ENCODE measurements around the gene SH3BGRL3.

The SH3BGRL3 gene

DNA sequence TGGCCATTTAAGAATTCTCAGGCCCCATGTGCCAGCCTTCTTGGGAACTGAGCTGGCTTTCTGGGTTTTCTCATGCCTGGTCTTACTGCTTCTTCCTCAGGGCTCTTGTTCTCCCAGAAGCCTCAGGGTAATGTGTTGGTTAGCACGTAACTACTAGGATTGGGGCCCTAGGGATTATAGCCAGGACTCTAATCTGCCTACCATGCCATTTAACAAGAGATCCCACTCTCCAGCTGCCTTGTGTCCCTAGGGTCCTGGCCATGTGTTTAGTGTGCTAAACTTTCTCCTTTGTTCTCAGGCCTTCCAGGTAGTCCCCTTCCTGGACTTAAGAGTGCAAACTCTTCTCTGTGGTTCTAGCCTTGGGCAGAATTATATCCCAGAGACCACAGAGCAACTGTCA, 2.2 kb upstream of the SH3BGRL3 start:
- DNase-seq (ENCODE audit: low read depth in 2 of 2): no peak

DNA sequence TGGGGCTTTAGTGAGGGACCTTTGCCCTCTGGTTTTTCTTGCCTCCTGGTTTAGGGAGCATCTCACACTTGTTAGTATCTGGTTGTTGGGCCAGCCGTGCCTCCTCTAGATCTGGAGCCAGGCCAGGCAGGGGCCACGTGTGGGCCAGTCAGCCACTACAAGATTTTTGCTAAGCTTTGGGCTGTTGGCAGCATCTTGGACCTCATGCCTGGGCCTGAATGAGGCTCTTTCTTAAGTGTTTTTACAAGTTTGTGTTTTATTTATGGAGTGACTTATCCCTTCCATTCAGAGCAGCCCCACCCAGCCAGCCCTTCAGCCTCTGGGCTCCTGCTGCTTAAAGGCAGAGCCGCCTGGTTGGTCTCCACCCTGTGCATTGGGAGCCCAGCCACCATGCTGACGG, 1.6 kb upstream of the SH3BGRL3 start:
- DNase-seq (ENCODE audit: low read depth in 2 of 2): no peak

DNA sequence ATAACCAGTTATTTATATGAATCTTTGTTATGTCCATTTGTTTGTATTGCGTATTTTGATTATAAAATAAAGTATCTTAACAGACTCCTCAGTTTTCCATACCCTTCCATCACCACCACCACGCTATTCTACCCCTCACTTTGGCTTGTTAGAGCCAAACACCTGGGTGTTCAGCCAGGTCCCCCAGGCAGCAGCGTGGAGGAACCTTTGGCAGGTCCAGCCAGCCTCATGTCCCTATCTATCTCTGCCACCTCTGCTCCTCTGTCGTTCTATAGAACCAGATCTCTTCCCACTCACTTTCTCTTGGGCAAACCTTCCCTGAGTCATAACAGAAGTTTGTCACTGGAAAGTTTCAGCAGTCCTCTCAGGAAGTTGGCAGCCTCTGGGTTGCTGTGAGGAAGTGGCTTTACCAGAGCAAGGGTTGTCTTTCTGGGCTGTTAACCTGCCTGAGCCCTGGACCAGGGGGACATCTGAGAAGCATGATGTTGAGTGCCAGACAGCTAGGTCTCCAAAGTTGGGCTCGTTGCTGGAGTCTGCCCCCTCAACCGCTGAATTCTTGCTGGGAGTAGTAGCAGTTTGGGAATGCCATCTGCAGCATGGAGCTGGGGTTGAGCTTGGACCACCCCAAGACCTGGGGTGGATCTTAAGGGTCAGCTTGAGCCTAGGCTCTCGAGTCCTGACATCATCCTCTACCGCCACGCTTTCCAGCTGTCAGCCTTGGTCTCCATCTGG, 996 bp upstream of the SH3BGRL3 start:
- DNase-seq (ENCODE audit: low read depth in 2 of 2): no peak

DNA sequence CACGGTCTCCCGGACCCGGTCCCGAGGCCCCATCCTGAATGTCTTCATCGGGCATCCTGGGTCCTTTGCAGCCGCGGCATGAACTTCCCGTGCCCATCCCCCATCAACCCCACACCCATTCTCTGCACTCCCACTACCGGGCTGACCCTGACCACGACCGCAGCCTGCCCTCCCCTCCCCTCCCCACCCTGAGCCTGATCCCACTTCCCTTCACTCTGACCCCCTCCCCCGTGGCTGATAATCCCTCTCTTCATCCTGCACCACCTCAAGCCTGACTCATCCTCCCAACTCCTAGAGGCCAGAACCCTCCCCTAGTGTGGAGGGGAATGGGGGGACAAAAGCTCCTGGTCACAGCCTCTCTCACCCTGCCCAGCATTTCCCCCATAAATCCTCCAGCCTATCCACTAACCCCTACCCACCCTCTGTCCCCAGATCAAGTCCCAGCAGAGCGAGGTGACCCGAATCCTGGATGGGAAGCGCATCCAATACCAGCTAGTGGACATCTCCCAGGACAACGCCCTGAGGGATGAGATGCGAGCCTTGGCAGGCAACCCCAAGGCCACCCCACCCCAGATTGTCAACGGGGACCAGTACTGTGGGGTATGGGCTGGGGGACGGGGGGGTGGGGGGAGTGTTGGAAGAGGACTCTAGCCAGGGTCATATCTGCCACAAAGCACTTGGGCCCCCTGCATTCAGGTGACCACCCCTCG, 602 bp downstream of the SH3BGRL3 start:
- DNase-seq (ENCODE audit: low read depth in 2 of 2): no peak

DNA sequence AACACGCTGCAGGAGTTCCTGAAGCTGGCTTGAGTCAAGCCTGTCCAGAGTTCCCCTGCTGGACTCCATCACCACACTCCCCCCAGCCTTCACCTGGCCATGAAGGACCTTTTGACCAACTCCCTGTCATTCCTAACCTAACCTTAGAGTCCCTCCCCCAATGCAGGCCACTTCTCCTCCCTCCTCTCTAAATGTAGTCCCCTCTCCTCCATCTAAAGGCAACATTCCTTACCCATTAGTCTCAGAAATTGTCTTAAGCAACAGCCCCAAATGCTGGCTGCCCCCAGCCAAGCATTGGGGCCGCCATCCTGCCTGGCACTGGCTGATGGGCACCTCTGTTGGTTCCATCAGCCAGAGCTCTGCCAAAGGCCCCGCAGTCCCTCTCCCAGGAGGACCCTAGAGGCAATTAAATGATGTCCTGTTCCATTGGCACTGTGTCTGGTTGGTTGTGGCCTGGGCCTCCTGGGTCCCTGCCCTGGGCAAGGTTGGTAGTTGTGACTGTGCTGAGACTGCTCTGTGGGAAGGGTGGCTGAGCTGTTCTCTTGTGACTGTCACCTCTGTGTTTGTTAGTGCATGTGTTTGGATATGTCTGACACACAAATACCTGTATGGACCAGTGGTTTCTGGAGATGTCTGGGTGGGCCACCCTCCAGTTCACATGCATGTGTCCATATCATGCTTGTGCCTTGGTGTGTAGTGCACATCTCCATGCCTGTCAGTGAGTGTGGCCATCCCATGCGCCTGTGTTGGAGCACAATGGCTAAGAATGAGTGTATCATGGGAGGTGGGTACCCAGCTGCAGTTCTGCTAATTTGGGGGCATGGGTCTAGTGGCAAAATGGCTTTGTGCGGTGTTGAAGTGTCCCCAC, 1.4 kb downstream of the SH3BGRL3 start:
- DNase-seq (ENCODE audit: low read depth in 2 of 2): no peak

DNA sequence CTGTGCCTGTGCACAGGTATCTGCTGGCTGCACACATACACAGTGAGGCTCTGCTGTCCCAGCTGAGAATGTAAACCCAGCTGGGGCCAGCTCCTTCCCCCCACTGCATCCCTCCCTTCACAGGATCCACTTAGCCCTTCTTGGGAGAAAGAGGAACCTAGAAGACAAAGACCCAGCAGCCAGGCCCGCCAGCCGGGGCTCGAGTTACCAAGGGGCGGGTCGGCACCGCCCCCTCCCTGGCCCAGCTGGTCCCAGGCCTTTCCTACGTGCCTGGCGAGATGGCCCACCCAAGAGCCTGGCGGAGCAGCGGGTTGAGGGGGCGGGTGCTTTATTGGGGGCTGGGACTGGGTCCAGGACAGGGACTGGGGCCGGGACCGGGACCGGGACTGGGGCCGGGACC, 2.1 kb downstream of the SH3BGRL3 start:
- no peak for DNase-seq (ENCODE audit: low read depth in 2 of 2)

DNA sequence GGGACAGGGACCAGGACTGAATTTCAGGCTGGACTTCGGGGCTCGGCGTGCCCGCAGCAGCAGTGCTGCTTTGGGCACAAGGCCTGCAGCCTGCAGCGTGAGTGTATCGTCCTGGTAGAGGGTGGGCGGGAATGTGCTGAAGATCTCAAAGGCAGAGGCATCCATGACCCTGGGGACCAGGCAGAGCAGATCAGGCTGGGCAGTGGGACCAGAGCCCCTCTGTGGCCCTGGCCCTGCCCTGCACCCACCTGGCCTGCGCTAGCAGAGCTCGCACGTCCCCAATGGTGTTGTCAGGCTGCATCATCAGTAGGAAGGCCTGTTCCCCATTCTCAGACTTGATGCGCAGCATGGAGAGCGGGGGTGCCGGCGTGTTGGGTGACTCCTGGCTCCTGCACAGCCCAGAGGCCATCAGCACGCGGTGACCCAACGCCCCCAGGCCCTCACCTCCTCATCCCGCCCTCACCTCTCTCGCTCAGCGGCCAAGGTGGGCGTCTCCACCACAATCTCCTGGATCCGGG, 2.6 kb downstream of the SH3BGRL3 start:
- no peak for DNase-seq (ENCODE audit: low read depth in 2 of 2)

DNA sequence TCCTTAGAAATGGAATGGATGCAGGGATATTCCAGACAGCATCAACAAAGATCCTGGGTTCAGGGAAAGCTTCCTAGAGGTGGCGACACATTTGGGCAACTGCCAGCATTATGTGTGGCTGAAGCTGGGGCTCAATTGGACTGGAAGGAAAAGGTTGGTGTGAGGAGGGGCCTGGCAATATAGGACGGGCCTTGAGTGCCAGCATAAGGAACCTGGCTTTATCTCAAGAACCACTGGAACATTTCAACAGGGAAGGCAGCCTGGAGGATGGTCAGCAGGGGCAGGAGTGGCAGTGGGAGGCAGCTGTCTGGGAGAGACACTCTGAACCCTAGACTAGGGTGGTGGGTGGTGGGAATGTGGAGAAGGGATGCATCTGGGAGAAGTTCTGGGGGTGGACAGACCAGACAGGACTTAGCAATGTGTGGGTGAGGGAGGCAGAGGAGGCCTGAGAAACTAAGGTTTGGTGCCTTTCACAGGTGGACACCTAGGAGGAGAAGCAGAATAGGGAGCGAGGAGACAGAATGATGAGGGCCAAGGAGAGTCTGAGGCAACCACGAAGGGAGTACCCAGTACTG, 3.5 kb downstream of the SH3BGRL3 start:
- DNase-seq (ENCODE audit: low read depth in 2 of 2): no peak

DNA sequence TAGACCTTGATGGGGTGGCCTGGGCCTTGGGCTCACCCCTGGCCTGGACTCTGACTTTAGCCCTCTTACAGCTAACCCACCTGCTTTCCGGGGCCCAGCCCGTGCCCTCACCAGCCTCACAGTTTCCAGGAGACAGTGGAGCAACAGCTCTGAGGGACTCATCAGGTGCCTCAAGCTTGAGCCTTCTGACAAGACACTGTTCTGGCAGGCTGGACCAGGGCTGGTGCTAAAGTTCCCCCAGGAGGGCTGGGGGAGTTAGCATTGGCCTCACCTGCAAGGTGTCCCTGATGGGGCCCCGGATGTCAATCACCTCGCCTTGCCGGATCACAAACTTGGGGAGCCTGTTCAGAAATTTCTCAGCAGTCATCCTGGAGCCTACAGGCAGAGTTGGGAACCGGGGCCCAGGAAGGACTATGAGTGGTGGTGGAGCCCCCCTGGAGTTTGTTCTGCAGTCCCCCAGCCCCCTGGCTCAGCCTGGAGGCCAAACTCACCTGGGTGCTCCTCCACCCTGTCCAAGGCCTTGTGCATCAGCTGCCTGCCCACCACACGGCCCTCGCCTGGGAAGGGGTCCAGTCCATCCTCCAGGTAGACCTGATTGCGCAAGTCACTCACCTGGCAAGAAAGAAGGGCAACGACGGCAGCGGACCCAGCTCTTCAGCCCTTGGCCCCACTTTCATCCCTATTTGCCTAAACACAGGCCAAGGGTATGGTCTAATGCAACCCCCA, 4.1 kb downstream of the SH3BGRL3 start:
- DNase-seq (ENCODE audit: low read depth in 2 of 2): no peak

DNA sequence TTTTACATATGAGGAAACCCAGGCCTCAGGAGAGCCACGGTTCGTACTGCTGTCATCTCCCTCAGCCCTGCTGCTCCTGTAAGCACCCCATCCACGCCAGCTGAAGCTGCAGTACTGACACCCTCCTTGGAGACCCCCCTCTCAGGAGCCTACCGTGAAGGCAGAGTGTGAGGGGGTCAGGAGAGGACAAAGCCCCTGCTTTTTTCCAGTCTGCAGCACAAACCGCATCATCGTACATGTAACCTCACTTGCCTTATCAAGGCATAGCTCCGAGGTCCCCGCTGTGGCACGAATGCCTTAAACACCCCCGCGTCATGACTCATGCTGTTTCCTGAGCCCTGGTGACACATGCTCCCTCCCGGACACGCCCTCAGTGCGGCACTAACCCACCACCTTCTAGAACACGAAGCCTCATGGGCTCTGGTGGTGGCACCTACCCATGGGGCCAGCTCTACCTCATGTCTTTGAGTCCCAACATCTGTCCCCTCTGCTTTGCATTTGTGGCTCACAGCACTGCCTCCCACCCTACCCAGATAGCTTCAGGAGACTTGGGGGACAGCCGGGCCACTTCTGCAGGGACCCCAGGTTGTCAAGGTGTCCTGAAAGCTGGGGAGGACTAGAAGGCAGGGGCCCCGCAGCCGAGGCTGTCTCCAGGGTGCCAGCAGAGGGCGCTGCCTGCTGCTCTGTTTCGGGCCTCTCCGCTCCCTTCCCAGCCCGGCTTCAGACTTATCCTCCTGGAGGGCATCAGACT, 4.9 kb downstream of the SH3BGRL3 start:
- DNase-seq (ENCODE audit: low read depth in 2 of 2): peak; percentile 96 to 99

DNA sequence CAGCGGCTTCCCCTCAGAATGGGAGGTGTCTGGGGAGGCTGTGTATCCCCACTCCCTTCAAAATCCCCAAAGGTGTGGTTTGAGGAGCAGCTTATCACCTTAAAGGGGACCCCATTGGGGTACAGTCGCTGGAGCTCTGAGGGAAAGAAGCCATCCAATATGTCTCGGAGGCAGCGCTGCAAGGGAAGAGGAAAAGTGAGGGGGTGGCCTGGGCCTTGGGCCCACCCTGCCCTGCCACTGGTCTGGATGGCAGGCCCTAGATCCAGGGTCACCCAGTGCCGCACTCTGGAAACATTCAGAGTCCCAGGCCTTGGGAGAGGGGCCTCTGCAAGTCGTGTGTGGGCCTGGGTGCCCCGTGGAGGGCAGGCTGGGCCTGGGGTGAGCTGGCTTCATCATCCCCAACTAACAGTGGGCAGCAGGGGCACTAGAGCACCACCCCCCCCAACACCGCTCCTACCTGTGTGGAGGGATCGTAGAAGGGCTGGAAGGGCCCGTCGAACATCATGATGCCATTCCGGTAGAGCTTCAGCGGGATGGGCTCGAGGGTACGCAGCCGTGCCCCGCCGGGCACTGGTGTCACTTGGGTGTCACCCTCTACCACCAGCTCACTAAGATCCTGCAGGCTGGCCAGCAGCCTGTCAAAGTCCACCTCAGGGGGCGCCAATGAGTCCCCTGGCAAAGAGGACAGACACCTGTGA, 5.6 kb downstream of the SH3BGRL3 start:
- DNase-seq (ENCODE audit: low read depth in 2 of 2): no peak

DNA sequence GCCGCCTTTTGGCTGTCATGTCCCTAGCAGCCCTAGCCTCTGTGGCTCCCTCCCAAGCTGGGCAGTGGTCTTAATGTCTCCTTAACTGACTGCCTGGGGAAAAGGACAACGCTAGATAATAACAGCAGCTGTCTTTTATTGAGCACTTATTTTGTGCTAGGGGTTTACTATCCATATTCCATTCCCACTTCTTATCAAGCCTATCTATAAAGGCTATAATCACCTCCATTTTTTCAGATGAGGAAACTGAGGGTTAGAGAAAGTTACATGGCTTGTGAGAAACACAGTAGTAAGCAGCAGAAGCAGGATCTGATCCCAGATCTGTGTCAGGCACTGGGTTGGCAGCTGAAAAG, 6.2 kb downstream of the SH3BGRL3 start:
- DNase-seq (ENCODE audit: low read depth in 2 of 2): no peak

DNA sequence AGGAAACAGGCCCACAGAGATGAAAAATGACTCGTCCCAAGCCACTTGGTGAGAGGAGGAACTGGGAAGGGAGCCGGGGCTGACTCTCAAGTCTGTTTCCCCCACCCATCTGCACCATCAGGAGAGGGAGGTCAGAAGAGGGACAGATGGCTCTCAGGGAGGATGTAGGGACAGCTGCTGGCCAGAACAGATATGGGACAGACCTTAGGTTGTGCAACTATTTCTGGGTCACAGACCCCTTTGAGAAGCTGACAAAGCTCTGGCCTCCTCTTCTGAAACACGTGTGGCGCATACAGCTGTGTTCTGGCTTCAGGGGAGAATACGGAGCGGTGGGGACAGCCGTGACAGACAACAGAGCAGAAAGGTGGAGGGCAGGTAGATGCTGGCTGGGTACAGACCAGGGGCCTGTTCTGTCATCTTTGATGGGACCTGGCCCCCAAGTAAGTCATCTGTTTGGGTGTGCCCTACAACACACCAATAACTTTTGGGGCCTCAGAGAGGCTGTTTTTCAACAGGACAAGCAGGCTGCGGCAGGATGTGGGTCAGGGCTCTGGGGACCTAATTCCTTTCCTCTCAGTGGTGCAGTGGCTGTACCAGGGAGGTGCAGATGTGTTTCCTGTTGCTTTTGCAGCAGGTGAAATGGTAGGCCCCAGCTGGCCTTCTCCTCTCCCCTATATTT, 7.3 kb downstream of the SH3BGRL3 start:
- peak in 1 of 2 donors; percentile 49 for DNase-seq (ENCODE audit: low read depth in 2 of 2)

DNA sequence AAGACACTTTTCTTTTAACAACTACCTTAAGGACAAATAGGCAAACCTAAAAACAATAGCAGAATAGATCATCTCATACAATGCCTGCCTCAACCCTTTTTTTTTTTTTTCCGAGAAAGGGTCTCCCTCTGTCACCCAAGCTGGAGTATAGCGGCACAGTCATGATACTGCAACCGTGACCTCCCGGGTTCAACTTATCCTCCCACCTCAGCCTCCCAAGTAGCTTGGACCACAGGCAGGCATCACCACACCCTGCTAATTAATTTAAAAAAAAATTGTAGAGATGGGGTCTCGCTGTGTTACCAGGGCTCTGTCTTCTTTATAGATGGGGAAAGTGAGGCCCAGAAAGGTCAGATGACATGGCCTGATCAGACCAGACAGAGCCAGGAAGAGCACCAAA, 7.9 kb downstream of the SH3BGRL3 start:
- no peak for DNase-seq (ENCODE audit: low read depth in 2 of 2)

DNA sequence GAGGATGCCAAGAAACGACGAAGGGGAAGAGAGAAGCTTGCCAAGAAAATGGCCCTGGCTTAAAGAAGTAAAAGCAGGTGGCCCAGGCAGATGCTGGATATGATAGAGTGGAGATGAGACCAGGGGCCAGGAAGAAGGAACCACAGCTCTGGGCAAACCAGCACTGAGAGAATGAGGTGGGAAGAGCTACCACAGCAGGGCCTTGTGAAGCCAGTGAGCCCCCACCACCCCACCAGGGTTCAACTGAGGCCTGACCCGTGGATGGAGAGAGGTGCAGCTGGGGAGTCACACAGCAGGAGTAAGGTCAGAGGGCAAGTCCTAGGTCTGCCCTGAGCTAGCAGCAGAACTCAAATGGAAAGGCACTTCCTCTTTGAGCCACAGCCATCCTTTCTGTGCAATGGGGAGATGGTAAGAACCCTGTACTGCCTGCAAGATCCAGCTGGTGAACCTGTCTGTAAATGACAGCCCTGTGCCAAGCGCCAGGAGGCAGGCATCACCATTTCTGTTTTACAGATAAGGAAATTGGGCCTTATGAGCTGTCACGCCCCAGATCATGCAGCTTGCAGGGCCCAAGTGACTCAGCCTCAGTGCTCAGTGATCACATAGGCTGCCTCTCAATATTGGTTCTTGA, 8.5 kb downstream of the SH3BGRL3 start:
- peak; percentile 58 to 66 for DNase-seq (ENCODE audit: low read depth in 2 of 2)

DNA sequence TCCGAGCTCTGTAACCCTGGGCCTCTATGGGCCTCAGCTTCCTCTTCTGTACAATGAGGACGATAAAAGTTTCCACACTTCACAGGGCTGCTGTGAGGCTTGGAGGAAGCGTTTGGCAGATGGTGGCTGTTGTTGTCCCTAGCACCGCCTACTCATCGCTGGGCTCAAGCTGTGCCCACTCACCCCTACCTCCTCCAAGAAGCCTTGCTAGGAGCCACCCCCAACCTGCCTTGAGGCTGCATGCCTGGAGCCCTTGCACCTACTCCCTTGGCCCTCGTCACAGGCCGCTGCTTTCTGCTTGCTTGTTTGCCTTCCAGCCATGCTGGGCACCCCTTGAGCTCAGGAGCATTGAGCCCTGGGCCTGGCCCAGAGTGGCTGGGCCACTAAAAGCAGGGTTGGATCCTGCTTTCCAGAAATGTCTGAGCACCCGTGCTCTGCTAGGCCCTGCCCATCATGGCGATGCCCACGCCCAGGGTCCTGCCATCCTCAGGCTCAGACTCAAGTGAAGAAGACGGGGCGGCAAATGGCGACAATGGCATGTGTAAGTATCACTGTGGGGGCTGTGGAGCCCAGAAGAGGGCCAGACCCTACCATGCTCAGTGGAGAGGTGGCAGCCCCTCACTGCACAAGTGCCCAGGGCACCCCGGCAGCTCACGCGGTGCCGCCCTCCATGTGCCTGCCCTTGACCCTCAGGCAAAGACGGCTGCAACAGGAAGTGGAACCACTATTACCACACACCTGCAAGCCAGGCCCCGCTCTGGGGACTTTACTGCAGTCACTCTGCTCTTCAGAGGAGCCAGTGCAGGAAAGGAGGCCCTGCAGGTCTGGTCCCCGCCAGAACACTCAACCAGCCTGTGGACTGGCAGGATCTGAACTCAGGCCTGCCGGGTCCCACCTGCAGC, 9.5 kb downstream of the SH3BGRL3 start:
- no peak for DNase-seq (ENCODE audit: low read depth in 2 of 2)

DNA sequence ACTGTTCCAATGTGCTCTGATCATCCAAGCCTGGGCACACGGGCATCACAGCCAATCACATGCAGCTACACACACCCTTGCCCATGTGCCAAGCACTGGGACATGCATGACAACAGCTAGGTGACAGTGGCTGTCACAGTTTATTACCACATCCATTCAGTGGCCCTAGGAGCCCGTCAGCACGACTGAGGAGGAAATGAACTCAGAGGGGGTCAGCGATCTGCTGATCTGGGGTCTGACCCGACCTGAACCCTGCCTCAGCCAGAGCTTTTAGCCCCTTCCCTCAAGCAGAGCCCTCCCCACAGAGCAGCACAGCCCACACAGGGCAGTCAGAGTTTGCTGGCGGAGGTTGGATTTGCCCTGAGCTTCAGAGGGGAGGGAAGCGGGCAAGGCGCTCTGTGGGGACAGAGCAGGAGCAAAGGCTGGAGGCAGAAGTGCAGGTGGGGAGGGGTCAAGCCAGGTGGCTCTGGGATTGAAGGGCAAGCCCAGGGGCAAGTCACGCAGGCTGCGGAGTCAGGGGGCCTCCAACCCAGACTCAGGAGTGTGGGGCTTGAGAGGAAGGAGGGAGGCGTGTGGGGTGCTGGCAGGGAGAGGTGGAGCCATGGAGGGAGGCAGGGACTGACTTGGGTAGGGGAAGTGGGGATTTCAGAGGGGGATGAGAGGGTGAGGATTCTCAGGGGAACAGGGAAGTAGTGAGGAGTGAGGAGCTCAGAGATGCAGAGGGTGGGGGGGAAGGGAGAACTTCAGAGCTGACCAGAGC, 10.4 kb downstream of the SH3BGRL3 start:
- DNase-seq (ENCODE audit: low read depth in 2 of 2): no peak
